HepG2 (cell line): Measurements from ENCODE around the gene CCNDBP1. TPM values are rescaled to one million over a fixed set of nuclear protein-coding genes. Genes with fewer than 3 reads are reported as not detected.

Source experiments
- KLF13 ChIP-seq: sonication (generic); formaldehyde crosslinking; IDR thresholded peaks from 2 replicates; pipeline ENCODE4 v1.4.0; 2020; ENCODE audit warnings: mild to moderate bottlenecking, missing genetic modification reagents
- PAWR ChIP-seq: sonication (generic); formaldehyde crosslinking; IDR thresholded peaks from 2 replicates; pipeline ENCODE4 v1.4.0; 2020; ENCODE audit warnings: missing genetic modification reagents, mild to moderate bottlenecking, borderline replicate concordance
- SP5 ChIP-seq: IDR thresholded peaks from 2 replicates; pipeline ENCODE4 v1.6.1; 2016; ENCODE audit warnings: low read depth, borderline replicate concordance
- ZC3H4 ChIP-seq: sonication (generic); formaldehyde crosslinking; IDR thresholded peaks from 2 replicates; pipeline ENCODE4 v1.4.0; 2020; ENCODE audit warnings: missing genetic modification reagents, borderline replicate concordance
- ZFAT ChIP-seq: sonication (generic); formaldehyde crosslinking; conservative IDR thresholded peaks from 2 replicates; pipeline ENCODE4 v1.8.1; 2023; ENCODE audit warnings: missing genetic modification reagents, inconsistent platforms
- ZNF10 ChIP-seq: sonication (generic); formaldehyde crosslinking; IDR thresholded peaks from 2 replicates; pipeline ENCODE4 v1.4.0; 2020; ENCODE audit warnings: mild to moderate bottlenecking, low read depth, missing genetic modification reagents, borderline replicate concordance
- ZNF337 ChIP-seq: sonication (generic); formaldehyde crosslinking; IDR thresholded peaks from 2 replicates; pipeline ENCODE4 v1.5.1; 2020; ENCODE audit warnings: missing genetic modification reagents, low read depth, mild to moderate bottlenecking, borderline replicate concordance
- polyA plus RNA-seq, 8 experiments: library from polyadenylated mRNA; depleted of rRNA in 3 of 8; stranded (reverse) in 7 of 8; unstranded in 1 of 8; fragments of >200 nt; fragmentation: Illumina TruSeq in 4 of 8; extraction: Trizol in 4 of 8; gene quantifications; 2 replicates each; pipeline versions ENCODE4 v1.2.1 to v1.2.3, GENCODE V29; 2011 to 2016; ENCODE audit warnings: low read depth in 4 of 8, missing spikeins in 1 of 8, mixed read lengths in 1 of 8; ENCODE audit not compliant: insufficient read depth in 1 of 8
- total RNA-seq, 5 experiments: library from RNA; depleted of rRNA; stranded (reverse); fragments of >200 nt; fragmentation: Illumina TruSeq; extraction: Trizol; gene quantifications; 2 replicates each; pipeline ENCODE4 v1.2.3, GENCODE V29; 2016; ENCODE audit warnings: low read depth in 1 of 5
- TF ChIP-seq, protein P1 (sequence below): sonication (generic); formaldehyde crosslinking; IDR thresholded peaks from 2 replicates; pipeline ENCODE4; 2020; ENCODE audit warnings: missing genetic modification reagents, mild to moderate bottlenecking, borderline replicate concordance
- TF ChIP-seq, protein P2 (sequence below): sonication (generic); formaldehyde crosslinking; IDR thresholded peaks from 2 replicates; pipeline ENCODE4 v1.8.1; 2023; ENCODE audit warnings: mild to moderate bottlenecking, missing genetic modification reagents

The CCNDBP1 gene
- total and polyA plus RNA-seq, 2 of the 13 experiments (the other 11 are each of a cell fraction or from before 2014, with no cell fraction given): 24.8 to 42.3 TPM

DNA sequence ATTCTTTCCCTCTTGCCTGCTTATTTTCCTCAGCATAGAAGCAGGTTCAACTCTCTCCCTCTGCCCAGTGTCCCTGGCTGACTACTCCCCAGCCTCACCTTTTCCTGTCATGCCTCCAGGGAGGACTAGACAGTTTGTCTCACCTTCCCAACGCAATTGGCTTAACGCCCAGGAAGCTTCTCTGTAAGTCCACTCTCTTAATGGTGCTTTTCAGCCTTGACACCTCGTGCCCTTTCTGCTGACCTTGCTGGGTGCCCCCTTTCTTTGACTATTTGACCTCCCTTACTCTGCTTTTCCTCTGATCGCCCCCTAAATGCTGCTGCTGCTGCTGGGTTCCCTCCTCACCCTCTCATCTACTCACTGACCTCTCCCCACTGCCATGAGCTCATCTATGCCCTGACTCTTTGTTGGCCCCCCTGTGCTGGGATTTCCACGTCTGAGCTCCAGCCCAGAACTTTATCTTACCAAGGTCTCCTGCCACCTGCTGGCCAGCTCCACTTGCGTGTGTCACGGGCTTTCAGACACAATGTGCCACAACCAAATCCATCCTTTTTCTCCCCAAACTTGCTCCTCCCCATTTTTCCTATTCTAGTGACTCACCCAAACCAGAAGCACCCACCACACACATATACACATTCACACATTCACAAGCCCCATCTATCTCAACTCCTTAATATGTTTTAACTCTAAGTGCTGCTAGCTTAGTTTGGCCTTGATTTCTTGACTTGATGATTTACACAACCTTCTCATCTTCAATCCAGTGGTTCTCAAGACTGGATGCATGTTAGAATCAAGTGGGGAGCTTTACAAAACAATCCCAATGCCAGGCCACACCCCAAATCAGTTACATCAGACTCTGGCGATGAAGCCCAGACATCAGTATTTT is 19.1 kb downstream of the CCNDBP1 start (continued):
- TF ChIP-seq, protein P1, sequence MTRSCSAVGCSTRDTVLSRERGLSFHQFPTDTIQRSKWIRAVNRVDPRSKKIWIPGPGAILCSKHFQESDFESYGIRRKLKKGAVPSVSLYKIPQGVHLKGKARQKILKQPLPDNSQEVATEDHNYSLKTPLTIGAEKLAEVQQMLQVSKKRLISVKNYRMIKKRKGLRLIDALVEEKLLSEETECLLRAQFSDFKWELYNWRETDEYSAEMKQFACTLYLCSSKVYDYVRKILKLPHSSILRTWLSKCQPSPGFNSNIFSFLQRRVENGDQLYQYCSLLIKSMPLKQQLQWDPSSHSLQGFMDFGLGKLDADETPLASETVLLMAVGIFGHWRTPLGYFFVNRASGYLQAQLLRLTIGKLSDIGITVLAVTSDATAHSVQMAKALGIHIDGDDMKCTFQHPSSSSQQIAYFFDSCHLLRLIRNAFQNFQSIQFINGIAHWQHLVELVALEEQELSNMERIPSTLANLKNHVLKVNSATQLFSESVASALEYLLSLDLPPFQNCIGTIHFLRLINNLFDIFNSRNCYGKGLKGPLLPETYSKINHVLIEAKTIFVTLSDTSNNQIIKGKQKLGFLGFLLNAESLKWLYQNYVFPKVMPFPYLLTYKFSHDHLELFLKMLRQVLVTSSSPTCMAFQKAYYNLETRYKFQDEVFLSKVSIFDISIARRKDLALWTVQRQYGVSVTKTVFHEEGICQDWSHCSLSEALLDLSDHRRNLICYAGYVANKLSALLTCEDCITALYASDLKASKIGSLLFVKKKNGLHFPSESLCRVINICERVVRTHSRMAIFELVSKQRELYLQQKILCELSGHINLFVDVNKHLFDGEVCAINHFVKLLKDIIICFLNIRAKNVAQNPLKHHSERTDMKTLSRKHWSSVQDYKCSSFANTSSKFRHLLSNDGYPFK (CRISPR knock-in tag): no peak
- no peak for TF ChIP-seq SP5 (CRISPR knock-in tag)
- no peak for TF ChIP-seq ZC3H4 (CRISPR knock-in tag)
- no peak for TF ChIP-seq ZFAT (CRISPR knock-in tag)
- TF ChIP-seq ZNF337 (CRISPR knock-in tag): no peak
- TF ChIP-seq ZNF10 (CRISPR knock-in tag): no peak
- TF ChIP-seq, protein P2, sequence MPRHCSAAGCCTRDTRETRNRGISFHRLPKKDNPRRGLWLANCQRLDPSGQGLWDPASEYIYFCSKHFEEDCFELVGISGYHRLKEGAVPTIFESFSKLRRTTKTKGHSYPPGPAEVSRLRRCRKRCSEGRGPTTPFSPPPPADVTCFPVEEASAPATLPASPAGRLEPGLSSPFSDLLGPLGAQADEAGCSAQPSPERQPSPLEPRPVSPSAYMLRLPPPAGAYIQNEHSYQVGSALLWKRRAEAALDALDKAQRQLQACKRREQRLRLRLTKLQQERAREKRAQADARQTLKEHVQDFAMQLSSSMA (CRISPR knock-in tag): no peak
- TF ChIP-seq KLF13 (CRISPR knock-in tag): no peak
- no peak for TF ChIP-seq PAWR (CRISPR knock-in tag)
